Diencephalon (tissue), 1 donor: ENCODE results near the gene BGLAP. TPM values are rescaled to one million over a fixed set of nuclear protein-coding genes. Genes with fewer than 3 reads are reported as not detected.

Source experiments
- small RNA-seq: library from RNA; depleted of rRNA; stranded (forward); fragments of <200 nt; gene quantifications from one replicate; pipeline ENCODE3, GENCODE V24; 2014
- total RNA-seq: library from RNA; depleted of rRNA; stranded (reverse); fragments of >200 nt; gene quantifications from one replicate; pipeline ENCODE4 v1.2.3, GENCODE V29; 2014

BGLAP gene
- not detected for total RNA-seq

DNA sequence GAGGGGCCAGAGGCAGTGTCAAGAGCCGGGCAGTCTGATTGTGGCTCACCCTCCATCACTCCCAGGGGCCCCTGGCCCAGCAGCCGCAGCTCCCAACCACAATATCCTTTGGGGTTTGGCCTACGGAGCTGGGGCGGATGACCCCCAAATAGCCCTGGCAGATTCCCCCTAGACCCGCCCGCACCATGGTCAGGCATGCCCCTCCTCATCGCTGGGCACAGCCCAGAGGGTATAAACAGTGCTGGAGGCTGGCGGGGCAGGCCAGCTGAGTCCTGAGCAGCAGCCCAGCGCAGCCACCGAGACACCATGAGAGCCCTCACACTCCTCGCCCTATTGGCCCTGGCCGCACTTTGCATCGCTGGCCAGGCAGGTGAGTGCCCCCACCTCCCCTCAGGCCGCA is at the start of gene BGLAP:
BGLAP (plus strand) TSS at position 259 of the 400 bp plus-strand sequence; CDS start at position 307, 48 bp downstream.

DNA sequence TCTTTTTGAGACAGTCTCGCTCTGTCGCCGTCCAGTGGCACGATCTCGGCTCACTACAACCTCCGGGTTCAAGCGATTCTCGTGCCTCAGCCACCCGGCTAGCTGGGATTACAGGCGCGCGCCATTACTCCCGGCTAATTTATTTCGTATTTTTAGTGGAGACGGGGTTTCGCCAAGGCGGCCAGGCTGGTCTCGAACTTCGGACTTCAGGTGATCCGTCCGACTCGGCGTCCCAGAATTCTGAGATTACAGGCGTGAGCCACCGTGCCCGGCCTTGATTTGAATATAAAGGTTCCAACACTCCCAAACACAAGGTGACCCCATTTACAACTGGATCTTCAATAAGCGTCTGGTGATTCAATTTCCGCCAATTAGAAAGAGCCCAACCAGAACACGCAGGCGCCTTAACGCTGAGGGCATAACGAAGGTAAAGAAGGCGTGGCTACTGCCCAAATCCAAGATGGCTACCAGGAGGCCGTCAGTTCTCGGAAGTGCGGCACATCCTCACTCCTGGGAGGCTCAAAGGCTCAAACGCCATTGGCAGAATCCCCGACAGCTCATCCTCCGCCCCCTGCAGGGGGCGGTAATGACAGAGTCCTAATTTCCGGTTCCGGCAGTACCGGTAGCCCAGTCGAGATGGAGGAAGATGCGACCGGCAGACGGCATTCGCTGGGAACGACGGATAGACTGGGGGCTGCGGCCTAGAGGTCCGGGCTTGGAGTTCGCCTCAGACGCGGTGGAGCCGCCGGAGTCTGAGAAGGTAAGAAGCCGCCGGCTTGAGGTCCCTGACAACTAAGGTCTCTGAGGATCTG is 48.3 kb upstream of the BGLAP start, which contains the start of gene SLC25A44:
SLC25A44 (plus strand) TSS at position 617 of the 812 bp plus-strand sequence. CDS start 5,744 bp downstream, outside the sequence.

DNA sequence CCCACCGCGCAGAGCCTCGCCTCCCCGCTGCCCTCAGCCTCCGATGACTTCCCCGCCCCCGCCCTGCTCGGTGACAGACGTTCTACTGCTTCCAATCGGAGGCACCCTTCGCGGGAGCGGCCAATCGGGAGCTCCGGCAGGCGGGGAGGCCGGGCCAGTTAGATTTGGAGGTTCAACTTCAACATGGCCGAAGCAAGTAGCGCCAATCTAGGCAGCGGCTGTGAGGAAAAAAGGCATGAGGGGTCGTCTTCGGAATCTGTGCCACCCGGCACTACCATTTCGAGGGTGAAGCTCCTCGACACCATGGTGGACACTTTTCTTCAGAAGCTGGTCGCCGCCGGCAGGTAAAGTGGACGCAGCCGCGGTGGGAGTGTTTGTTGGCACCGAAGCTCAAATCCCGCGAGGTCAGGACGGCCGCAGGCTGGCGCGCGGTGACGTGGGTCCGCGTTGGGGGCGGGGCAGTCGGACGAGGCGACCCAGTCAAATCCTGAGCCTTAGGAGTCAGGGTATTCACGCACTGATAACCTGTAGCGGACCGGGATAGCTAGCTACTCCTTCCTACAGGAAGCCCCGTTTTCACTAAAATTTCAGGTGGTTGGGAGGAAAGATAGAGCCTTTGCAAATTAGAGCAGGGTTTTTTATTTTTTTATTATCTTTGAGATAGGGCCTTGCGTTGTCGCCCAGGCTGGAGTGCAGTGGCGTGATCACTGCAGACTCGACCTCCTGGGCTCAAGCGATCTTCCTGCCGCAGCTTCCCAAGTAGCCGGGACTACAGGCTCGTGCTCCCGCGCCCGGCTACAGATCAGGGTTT is 28.9 kb upstream of the BGLAP start, which contains the start of gene PMF1:
PMF1 (plus strand) TSS at position 175 of the 811 bp plus-strand sequence; CDS start at position 184, 9 bp downstream.

DNA sequence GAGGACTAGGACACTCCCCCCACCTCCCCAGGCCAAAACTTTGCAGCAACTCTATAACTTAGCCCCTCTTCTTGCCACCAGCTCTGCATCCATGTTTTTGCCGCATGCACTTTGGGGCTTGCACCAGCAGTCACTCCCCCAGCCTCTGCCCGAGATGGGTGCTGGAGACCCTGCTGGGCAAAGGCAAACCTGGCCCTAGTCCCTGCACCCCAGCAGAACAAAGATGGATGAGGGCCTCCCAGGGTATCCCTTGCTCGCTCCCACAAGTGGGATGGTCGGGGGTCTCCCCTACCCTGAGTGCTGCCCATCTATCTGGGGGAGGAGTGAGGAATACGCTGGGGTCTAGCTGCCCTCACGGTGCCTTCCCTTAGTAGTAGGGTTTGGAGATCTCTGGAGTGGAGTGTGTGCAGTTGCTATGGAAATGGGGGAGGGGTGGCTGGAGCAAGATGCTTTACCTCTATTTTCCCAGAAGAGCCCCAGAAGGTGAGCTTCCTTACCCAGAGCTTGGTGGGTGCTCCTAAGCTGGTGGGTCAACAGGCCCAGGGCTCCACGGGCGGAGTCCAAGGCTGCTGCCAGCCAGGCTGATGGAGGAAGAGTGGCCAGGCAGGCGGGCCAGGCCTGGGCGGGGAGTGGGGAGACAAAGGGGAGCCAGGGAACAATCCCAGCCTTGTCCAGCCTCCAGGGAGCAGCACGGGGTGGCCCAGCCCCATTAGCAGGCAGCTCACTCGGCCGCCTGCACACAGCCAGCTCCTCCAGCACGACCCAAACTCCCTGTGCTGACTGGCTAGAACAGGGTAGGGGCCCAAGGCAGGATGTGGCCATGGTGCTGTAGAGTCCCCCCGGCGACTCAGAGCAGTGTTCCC is 5.7 kb downstream of the BGLAP start, which contains the start of gene PAQR6:
PAQR6 (minus strand) TSS at position 597 of the 863 bp plus-strand sequence. CDS start 1,325 bp downstream, outside the sequence.

DNA sequence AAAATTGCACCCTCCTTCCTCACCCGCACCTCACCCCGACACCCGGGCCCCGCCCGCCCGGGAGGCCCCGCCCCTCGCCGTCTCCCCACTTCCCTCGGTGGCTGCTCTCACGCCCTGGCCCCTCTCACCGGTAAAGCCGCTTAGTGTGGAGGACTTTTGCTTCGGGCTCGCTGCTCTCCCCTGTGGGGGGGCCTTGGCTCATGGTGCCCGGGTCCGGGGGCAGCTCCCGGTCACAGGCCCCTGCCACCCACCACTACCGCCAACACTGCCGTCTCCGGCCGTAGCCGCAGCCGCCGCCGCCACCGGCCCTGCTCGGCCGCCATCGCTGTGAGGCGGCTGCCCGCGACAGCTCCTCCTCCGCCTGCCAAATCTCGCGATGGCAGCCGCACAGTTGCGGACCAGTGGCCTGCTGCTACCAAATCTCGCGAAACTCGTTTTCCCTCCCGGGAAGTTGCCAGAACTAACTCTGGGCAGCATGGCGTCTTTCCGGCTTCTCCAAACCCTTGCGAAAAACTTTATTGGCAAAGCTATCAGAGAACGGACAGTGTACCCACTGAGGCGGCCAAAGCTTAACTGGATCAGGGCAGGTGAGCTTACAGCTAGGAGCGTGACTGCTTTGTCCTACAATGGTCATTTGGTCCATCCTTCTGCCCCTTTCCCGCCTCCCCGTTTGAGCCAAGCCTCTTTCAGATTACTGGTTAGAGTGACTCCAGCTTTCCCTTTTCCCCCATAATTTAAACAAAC is 40.7 kb downstream of the BGLAP start, which contains the start of gene SMG5:
SMG5 (minus strand) TSS at position 347 of the 744 bp plus-strand sequence; CDS start at position 202, 145 bp downstream.

DNA sequence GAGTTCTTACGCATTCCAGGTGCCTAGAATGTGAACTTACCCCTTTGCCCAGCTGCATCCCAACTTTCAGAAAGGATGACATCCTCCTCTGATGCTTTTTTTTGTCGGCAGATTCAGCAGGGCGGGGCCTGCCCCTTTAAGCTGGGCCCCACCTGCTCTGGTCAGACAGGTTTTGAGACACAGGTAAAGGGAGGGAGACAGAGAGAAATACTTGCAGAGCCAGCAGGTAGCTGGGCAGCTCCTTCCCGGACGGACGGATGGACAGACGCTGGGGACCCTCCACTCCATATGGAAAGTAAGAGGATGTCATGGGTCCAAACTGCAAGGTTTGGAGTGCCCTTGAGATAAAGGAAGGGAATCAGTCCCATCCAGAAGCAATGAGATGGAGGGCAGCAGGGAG is 42.1 kb downstream of the BGLAP start, which contains the start of gene TMEM79:
TMEM79 (plus strand) TSS at position 214 of the 400 bp plus-strand sequence. CDS start 902 bp downstream, outside the sequence.

Small RNA genes lying within 50 kb of the gene (small RNA-seq; reads per million reads assigned to genes)
- not detected for gene RF00568

Other genes starting within 250 kb of the BGLAP start
- 137 TPM for gene SSR2, start 221.2 kb upstream of the BGLAP start, total RNA-seq
- 30.9 TPM for gene UBQLN4, start 188.4 kb upstream of the BGLAP start, total RNA-seq
- gene LAMTOR2, start 187.4 kb upstream of the BGLAP start, total RNA-seq: 55.8 TPM
- not detected for gene RAB25, start 181.0 kb upstream of the BGLAP start, total RNA-seq
- 33.4 TPM for gene MEX3A, start 159.7 kb upstream of the BGLAP start, total RNA-seq
- 29.5 TPM for gene LMNA, start 127.5 kb upstream of the BGLAP start, total RNA-seq
- gene SEMA4A, start 88.6 kb upstream of the BGLAP start, total RNA-seq: 23.3 TPM
- 14.8 TPM for gene SLC25A44, start 48.1 kb upstream of the BGLAP start, total RNA-seq
- gene PMF1, start 29.2 kb upstream of the BGLAP start, total RNA-seq: 33.7 TPM
- gene PAQR6, start 5.9 kb downstream of the BGLAP start, total RNA-seq: 25.6 TPM
- gene SMG5, start 40.6 kb downstream of the BGLAP start, total RNA-seq: 38.3 TPM
- gene TMEM79, start 42.1 kb downstream of the BGLAP start, total RNA-seq: 2.1 TPM
- gene GLMP, start 53.5 kb downstream of the BGLAP start, total RNA-seq: 11.5 TPM
- gene VHLL, start 57.1 kb downstream of the BGLAP start, total RNA-seq: 0.69 TPM
- gene CCT3, start 96.1 kb downstream of the BGLAP start, total RNA-seq: 279 TPM
- not detected for gene TSACC, start 96.3 kb downstream of the BGLAP start, total RNA-seq
- not detected for gene RHBG, start 127.0 kb downstream of the BGLAP start, total RNA-seq